Activated B cell treated with CpG ODN at 0.5 μM for 24 hours (primary cell): Measurements from ENCODE around the gene EGFR. TPM values are rescaled to one million over a fixed set of nuclear protein-coding genes. Genes with fewer than 3 reads are reported as not detected.

ENCODE experiments used
- ATAC-seq: fragments of 200-7000 bp; cut with Tn5 transposase; one replicate; pipeline ENCODE4 v1.10.0; 2021; ENCODE audit warnings: low read depth, mild to moderate bottlenecking, moderate library complexity
- CTCF ChIA-PET: fragments of 350-600 bp; sonication (Branson Sonifier 250); formaldehyde crosslinking; loops from one replicate; lab custom pipeline; 2021; ENCODE audit warnings: antibody characterized with exemption; lab: Charles Lee
- POLR2A ChIA-PET: fragments of 350-600 bp; sonication (Branson Sonifier 250); formaldehyde crosslinking; loops from one replicate; lab custom pipeline; 2021; ENCODE audit warnings: antibody characterized with exemption; lab: Charles Lee
- DNase-seq: peaks from one replicate; pipeline ENCODE4 v3.0.0; 2022
- H3K27ac Mint-ChIP-seq: one replicate; pipeline ENCODE4 v1.8.0; 2020; ENCODE audit warnings: mixed read lengths
- H3K27me3 Mint-ChIP-seq: one replicate; pipeline ENCODE4 v1.8.0; 2021; ENCODE audit warnings: mixed read lengths
- H3K36me3 Mint-ChIP-seq: one replicate; pipeline ENCODE4 v1.8.0; 2021; ENCODE audit warnings: low read depth, mixed read lengths
- H3K4me1 Mint-ChIP-seq: one replicate; pipeline ENCODE4 v1.8.0; 2021; ENCODE audit warnings: mixed read lengths
- H3K4me3 Mint-ChIP-seq: one replicate; pipeline ENCODE4 v1.8.0; 2020; ENCODE audit warnings: mild to moderate bottlenecking, mixed read lengths
- H3K9me3 Mint-ChIP-seq: one replicate; pipeline ENCODE4 v1.8.0; 2020; ENCODE audit warnings: mixed read lengths
- CTCF ChIP-seq: fragments of 200-600 bp; IDR thresholded peaks from one replicate; pipeline ENCODE4 v1.8.0; 2022; ENCODE audit warnings: antibody characterized with exemption, mild to moderate bottlenecking
- intact Hi-C: fragments of 100-400 bp; cut with micrococcal nuclease; formaldehyde crosslinking; loops from one replicate; pipeline ENCODE4 v1.15.1; 2024
- total RNA-seq: library from RNA; stranded (reverse); gene quantifications from 2 replicates; pipeline ENCODE4 v1.2.3, GENCODE V29; 2022

Gene EGFR
- total RNA-seq, 1 donor from 2014 or later = not detected

- Mint-ChIP-seq H3K36me3 (no peaks in the 10 kb centered on the region), H3K4me1 (no peaks in the 10 kb centered on the region), H3K27me3 (peaks cover 2% of the 10 kb centered on the region), H3K27ac (no peak overlapping the region), H3K4me3 (no peak overlapping the region), H3K9me3 (no peaks in the 10 kb centered on the region)
- no peak for TF ChIP-seq CTCF
- no peak for DNase-seq
- ChIA-PET CTCF (no interaction called here), POLR2A (no interaction called here)
- intact Hi-C loops = no loop called here
- ATAC-seq = no peak
Measured at GRCh38 chr7:55212176-55212575, 193.4 kb downstream of the EGFR start.

DNA sequence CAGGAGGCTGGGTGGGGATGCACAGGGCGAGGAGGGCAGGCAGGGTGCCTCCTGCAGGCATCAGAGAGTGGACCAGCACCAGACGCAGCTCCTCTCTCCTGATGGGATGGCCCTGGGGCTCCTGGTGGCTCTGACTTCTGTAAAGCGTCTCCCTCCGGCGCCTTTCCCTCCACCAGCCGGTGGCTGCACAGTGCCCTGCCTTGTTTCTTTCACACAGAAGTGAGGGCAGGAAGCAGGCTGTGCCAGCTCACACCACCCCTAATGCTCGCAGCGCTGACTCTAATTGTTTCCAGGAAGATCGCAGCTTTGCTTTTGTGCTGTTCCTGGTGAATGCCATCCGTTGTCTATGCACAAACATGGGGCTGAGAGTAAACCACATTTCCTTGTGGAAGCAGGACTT is 194.0 kb downstream of the EGFR start:
- H3K4me3 Mint-ChIP-seq = no peak overlapping the region
- ChIA-PET CTCF (no interaction called here), POLR2A (no interaction called here)
- no peaks in the 10 kb centered on the region for H3K4me1 Mint-ChIP-seq
- H3K27me3 Mint-ChIP-seq = peaks cover 2% of the 10 kb centered on the region
- no peaks in the 10 kb centered on the region for H3K36me3 Mint-ChIP-seq
- DNase-seq (no peak), ATAC-seq (no peak)
- H3K27ac Mint-ChIP-seq = no peak overlapping the region
- no peaks in the 10 kb centered on the region for H3K9me3 Mint-ChIP-seq
- intact Hi-C loops = no loop called here
- no peak for TF ChIP-seq CTCF

- ATAC-seq (no peak), DNase-seq (no peak)
- ChIA-PET CTCF (no interaction called here), POLR2A (no interaction called here)
- TF ChIP-seq CTCF = no peak
- intact Hi-C loops = no loop called here
- Mint-ChIP-seq H3K27me3 (no peaks in the 10 kb centered on the region), H3K27ac (no peak overlapping the region), H3K4me1 (no peaks in the 10 kb centered on the region), H3K9me3 (no peaks in the 10 kb centered on the region), H3K36me3 (no peaks in the 10 kb centered on the region), H3K4me3 (no peak overlapping the region)
Measured at GRCh38 chr7:55214707-55215106, 195.9 kb downstream of the EGFR start.

DNA sequence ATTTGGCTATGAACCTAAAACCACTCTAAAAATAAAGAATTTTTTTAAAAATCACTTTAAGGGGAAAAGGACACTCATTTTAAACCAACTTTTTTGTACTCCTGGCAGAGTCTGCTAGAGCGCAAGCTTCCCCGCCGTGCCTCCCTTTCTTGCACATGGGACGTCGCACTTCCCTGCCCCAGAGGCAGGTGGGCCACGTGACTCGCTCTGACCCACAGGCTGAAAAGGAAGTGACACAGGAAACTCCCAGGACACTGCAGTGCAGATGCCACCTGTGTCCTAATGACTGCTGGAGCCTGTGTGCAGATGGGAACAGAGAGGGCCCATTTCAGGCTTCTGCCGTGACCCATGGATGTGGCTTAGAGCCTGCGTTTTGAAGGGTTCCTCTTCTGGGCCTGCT is 204.2 kb downstream of the EGFR start:
- no peak for ATAC-seq
- no peaks in the 10 kb centered on the region for H3K27me3 Mint-ChIP-seq
- no peak for DNase-seq
- ChIA-PET CTCF (no interaction called here), POLR2A (no interaction called here)
- peaks cover 5% of the 10 kb centered on the region for H3K9me3 Mint-ChIP-seq
- no peaks in the 10 kb centered on the region for H3K4me1 Mint-ChIP-seq
- intact Hi-C loops = no loop called here
- no peak for TF ChIP-seq CTCF
- no peak overlapping the region for H3K27ac Mint-ChIP-seq
- no peak overlapping the region for H3K4me3 Mint-ChIP-seq
- H3K36me3 Mint-ChIP-seq = no peaks in the 10 kb centered on the region

GRCh38 chr7:55224111-55224510 is 205.3 kb downstream of the EGFR start:
- ATAC-seq (no peak), DNase-seq (no peak)
- ChIA-PET POLR2A (no interaction called here), CTCF (no interaction called here)
- Mint-ChIP-seq H3K27ac (no peak overlapping the region), H3K27me3 (no peaks in the 10 kb centered on the region), H3K4me3 (no peak overlapping the region), H3K36me3 (no peaks in the 10 kb centered on the region), H3K9me3 (peaks cover 8% of the 10 kb centered on the region), H3K4me1 (no peaks in the 10 kb centered on the region)
- intact Hi-C loops = no loop called here
- TF ChIP-seq CTCF = no peak
